NCI-H2081 (cell line): Measurements from ENCODE around the gene SLC23A2.
"Not testable (repeated sequence)": the region's sequence is repeated elsewhere in the genome, so short reads cannot be mapped to it uniquely, and the experiment has no call there.

Source experiments
- DNase-seq, 2 experiments: peaks; one replicate each; lab custom pipeline; 2025; lab: John Stamatoyannopoulos, UW

SLC23A2 gene

GRCh38 chr20:5001174-5002076 lies at the start of gene SLC23A2:
Gene SLC23A2, minus strand, starts transcription at chr20:5001510. Its CDS starts 68,948 bp downstream, at chr20:4932562.
- peak; percentile 36 to 42 for DNase-seq

DNA sequence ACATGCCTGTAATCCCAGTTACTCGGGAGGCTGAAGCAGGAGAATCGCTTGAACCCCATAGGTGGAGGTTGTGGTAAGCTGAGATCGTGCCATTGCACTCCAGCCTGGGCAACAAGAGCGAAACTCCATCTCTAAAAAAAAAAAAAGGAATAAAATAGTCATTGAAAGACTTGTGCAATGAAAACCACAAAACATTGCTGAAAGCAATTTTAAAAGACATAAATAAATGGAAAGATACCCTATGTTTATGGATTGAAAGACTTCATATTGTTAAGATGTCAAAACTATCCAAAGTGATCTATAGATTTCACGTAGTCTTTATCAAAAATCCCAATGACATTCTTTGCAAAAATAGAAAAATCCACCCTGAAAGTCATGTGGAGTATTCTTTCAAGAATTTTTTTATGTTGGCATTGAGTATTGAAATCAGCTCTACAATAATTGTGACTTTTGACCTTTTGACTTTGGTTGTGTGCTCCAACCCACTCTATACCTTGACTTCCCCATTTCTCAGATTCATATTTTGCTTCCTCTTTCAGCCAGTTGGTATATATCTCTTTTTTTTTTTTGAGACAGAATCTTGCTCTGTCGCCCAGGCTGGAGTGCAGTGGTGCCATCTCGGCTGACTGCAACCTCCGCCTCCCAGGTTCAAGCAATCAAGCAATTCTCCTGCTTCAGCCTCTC lies 45.5 kb upstream of the SLC23A2 start:
- DNase-seq, result no peak

- DNase-seq, result no peak
These were observed 44.6 kb upstream of the SLC23A2 start for GRCh38 chr20:5045906-5046305.

DNA sequence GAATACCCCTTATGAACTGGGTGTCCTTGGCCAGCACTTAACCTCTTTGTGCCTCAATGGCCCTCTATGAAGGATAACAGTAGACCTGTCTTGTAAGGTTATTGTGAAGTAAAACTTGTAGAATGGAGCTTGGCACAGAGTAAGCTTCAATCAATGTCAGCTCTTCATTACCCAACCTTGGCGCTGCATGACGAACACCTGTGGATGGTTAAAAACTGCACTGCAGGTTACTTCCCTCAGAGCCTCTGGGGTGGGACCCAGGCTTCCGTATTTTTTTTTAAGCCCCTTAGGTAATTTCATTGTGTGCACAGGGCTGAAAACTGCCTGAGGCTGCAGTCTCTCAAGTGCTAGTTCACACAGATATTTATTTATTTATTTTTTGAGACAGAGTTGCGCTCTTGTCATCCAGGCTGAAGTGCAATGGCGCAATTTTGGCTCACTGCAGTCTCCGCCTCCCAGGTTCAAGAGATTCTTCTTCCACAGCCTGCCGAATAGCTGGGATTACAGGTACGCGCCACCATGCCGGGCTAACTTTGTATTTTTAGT lies 42.8 kb upstream of the SLC23A2 start:
- no peak for DNase-seq

DNA sequence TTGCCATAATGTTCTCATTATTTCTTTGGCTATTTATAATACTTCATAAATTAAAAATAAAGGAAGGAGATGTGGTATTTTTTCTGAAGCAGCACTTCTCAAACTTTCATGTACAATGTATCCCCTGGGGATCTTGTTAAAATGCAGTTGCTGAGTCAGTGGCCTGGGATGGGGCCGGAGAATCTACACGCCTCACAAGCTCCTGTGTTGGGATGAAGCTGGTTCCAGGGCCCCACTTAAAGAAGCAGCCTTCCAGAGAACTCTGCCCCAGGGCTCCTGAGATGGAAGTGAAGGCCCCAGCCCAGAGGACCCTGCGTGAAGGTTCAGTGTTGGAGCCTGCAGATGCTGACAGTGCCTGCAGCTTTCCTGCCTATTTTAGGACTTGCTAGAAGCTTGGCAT lies 40.1 kb upstream of the SLC23A2 start:
- DNase-seq, result no peak

- no peak for DNase-seq
These were observed 39.0 kb upstream of the SLC23A2 start for GRCh38 chr20:5040345-5040744.

DNA sequence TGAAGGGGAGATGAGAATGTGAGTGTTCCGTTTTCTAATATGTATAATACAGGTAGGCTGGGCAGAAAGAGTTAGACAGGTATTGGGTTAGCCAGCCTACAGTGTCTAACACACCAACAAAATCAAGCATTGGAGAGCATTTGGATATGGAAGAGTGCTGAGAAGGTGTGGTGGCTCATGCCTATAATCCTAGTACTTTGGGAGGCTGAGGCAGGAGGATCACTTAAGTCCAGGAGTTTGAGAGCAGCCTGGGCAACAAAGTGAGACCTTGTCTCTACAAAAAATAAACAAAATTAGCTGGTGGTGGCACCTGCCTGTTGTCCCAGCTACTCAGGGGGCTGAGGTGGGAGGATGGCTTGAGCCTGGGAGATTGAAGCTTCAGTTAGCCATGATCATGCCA lies 38.6 kb upstream of the SLC23A2 start:
- DNase-seq, result no peak

DNA sequence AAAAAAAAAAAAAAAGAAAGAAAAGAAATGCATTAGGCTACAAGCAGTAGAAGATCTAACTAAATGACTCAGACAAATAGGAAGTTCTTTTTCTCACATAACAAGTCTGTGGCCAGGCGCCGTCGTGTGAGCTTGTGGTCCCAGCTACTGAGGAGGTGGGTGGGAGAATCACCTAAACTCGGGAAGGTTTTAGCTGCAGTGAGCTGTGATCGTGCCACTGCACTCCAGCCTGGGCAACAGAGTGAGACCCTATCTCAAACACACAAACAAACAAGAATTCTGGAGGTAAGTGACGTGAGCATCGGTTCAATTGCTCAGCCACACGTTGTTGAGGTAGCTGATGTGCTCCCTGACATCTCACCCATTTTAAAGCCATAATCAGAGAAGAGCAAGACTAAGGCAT lies 37.9 kb upstream of the SLC23A2 start:
- no peak for DNase-seq

DNA sequence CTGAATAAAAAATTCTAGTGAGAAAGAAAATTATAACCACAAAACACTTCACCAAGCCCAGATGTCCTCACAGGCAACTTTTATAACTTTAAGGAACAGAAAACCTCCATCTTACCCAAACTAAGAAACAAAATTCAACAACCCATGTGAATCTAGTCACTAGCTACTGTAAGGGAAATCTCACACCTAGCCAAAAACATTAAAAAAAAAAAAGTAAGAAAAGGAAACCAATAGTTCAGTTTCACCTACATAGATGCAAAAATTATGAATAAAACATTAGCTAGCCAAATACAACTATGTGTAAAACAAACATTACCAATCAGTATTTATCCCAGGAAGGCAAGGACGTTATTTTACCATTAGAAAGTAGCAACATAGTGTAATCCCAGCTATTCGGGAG lies 35.5 kb upstream of the SLC23A2 start:
- no peak for DNase-seq

- not testable (repeated sequence) for DNase-seq
These were observed 34.2 kb upstream of the SLC23A2 start for GRCh38 chr20:5035518-5035917.

DNA sequence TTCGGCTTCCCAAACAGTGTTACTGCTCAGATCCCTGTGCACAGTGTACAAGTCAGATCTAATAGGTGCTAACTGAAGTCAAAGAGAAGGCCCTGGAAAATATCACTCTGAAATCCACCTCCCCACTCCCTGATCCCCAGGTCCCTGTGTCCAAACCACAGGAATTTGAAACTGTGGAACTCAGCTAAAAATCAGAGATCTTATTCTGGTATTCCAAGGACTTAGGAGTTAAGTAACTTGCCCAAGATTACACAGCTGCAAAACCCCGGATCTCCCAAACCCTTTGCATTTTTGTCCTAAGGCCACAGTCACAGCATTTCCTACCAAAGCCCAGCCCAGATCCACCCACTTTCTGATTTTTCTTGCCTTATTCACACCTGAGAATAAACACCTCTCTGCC lies 32.3 kb upstream of the SLC23A2 start:
- no peak for DNase-seq

- DNase-seq, result not testable (repeated sequence)
These were observed 30.4 kb upstream of the SLC23A2 start for GRCh38 chr20:5031701-5032100.

- DNase-seq, result no peak
These were observed 29.9 kb upstream of the SLC23A2 start for GRCh38 chr20:5031206-5031557.

DNA sequence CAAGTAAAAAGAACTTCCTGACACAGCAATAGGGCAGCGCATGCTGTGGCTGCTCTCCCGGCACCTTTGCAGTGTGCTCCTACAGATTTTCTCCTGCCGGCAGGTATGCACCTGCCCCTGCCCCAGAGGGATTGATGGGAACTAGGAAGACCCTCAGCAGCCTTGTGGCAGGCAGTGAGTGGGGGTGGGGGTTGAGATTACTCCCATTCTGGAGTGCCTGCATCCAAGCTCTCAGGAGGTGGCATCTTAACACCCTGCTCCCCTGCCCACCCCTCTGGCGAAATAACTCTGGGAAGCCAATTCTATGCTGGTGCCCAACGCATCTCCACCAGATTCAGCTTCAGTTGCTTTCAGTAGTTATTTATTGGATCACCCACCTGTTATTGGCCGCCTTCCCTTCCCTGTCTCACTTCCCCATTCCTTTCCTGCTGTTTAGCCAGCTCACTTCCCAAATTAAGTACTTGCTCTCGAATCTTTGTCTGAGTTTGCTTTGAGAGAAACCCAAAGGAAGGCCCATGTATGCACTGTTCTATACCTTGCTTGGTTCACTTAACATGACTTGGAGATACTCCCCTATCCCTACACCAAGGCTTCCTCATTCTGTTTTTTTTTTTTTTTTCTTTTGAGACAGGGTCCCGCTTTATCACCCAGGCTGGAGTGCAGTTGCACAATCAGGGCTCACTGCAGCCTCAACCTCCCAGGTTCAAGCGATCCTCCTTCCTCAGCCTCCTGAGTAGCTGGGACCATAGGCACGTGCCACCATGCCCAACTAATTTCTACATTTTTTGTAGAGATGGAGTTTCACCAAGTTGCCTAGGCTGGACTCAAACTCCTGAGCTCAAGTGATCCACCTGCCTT lies 29.3 kb upstream of the SLC23A2 start:
- no peak for DNase-seq

- not testable (repeated sequence) for DNase-seq
These were observed 27.1 kb upstream of the SLC23A2 start for GRCh38 chr20:5028258-5029059.

DNA sequence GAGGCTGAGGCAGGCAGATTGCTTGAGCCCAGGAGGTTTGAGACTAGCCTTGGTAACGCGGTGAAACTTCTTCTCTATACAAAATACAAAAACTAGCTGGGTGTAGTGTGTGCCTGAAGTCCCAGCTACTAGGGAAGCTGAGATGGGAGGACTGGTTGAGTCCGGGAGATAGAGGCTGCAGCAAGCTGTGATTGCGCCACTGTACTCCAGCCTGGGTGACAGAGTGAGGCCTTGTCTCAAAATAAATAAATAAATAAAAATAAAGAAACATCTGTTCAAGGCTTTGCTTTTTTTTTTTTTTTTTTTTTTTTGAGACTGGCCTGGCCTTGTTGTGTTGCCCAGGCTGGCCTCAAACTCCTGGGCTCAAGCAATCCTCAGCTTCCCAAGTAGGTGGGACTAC lies 23.7 kb upstream of the SLC23A2 start:
- DNase-seq, result no peak

DNA sequence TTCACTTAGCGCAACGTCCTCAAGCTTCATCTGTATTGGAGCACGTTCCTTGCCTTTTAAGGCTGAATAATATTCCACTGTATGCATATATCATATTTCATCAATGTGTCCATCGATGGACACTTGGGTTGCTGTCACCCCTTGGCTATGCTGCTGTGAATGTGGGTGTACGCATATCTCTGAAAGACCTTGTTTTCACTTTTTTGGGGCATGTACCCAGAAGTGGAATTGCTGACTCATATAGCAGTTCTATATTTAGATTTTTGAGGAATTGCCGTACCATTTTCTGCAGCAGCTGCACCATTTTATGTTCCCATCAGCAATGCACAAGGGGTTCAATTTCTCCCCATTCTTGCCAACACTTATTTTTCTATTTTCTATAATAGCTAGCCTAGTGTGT lies 22.8 kb upstream of the SLC23A2 start:
- no peak for DNase-seq

GRCh38 chr20:5023171-5023570 lies 21.9 kb upstream of the SLC23A2 start:
- DNase-seq, result not testable (repeated sequence)

DNA sequence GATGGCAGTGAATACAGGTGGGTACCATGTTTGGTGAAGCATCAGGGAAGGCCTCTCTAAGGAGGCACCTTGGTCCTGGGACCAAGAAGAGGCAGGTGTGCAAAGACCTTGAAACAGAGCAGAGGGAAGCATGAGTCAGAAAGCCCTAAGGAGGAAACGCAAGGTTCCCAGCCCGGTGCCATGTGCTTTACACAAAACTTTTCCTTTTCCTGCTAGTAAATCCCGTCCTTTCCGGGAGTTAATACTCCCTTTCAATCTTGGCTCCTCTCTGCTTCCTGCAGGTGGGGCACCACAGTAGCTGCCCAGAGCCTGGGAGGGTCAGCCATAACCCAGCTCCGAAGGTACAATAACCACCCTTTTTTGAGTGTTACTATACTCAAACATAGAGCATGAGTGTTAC lies 19.4 kb upstream of the SLC23A2 start:
- DNase-seq, result no peak

DNA sequence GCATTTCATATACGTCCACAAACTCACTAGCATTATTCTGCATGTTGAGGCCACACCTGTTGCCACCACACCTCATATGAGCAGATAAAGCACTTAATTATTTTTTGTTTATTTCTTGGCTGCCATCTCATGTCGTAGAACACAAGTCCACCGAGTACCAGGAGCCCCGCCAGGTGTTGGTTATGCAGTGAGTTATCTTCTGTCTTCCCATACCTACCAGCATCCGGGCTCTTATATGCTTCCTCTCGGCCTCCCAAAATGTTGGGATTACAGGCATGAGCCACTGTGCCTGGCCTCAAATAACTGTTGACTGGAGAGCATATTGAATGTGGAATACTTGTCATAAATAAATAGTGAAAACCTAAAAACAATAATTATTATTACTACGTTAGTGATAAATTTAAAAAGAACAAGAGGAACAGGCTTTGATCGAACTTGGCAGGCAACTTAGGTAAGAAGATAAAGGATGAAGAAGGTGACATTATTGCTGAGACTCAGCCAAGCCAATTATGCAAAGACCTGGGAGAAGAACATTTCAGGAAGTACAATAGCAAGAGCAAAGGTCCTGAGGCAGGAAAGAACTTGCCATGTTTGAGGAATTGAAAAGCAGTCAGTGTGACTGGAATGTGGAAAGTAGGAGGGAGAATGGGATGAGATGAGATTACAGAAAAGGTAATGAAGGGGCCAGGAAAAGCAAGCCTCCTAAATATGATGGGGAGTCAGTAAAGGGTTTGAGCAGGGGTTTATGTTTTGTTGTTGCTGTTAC lies 12.6 kb upstream of the SLC23A2 start:
- DNase-seq, result no peak

GRCh38 chr20:5008759-5009158 lies 7.4 kb upstream of the SLC23A2 start:
- no peak for DNase-seq
